HepG2 (cell line): ENCODE measurements around the gene IL17RB. TPM values are rescaled to one million over a fixed set of nuclear protein-coding genes. Genes with fewer than 3 reads are reported as not detected.

Experiments used
- BHLHE40 ChIP-seq: IDR thresholded peaks from 2 replicates; pipeline ENCODE4 v1.6.1; 2011; ENCODE audit warnings: low read length, improper control_type of control experiment
- CCDC6 ChIP-seq: sonication (generic); formaldehyde crosslinking; IDR thresholded peaks from 2 replicates; pipeline ENCODE4 v1.8.1; 2022; ENCODE audit warnings: mild to moderate bottlenecking, missing genetic modification reagents, moderate library complexity
- DMAP1 ChIP-seq: IDR thresholded peaks from 2 replicates; pipeline ENCODE4 v1.6.1; 2016
- FOXK2 ChIP-seq: fragments of 450-650 bp; IDR thresholded peaks from 2 replicates; pipeline ENCODE4 v1.6.1; 2016
- JUNB ChIP-seq: sonication (generic); formaldehyde crosslinking; IDR thresholded peaks from 2 replicates; pipeline ENCODE4 v1.8.0; 2022; ENCODE audit warnings: missing genetic modification reagents, mild to moderate bottlenecking, borderline replicate concordance
- NFE2 ChIP-seq: sonication (generic); formaldehyde crosslinking; IDR thresholded peaks from 2 replicates; pipeline ENCODE4 v1.4.0; 2020; ENCODE audit warnings: missing genetic modification reagents
- PHF20 ChIP-seq: sonication (generic); formaldehyde crosslinking; IDR thresholded peaks from 2 replicates; pipeline ENCODE4 v1.5.0; 2020; ENCODE audit warnings: mild to moderate bottlenecking, missing genetic modification reagents
- SP1 ChIP-seq, 2 experiments: fragments of 450-650 bp in 1 of 2; sonication (generic) in 1 of 2; formaldehyde crosslinking in 1 of 2; IDR thresholded peaks; 2 replicates each; pipeline versions ENCODE4 v1.4.0 to v1.6.1; 2016 to 2020; ENCODE audit warnings: missing genetic modification reagents in 1 of 2
- SPEN ChIP-seq: sonication (generic); formaldehyde crosslinking; IDR thresholded peaks from 2 replicates; pipeline ENCODE4 v1.5.1; 2020; ENCODE audit warnings: low read depth, mild to moderate bottlenecking, missing genetic modification reagents
- SSRP1 ChIP-seq: IDR thresholded peaks from 2 replicates; pipeline ENCODE4 v1.6.1; 2016; ENCODE audit warnings: control low read depth
- ZBTB37 ChIP-seq: sonication (generic); formaldehyde crosslinking; IDR thresholded peaks from 2 replicates; pipeline ENCODE4 v1.4.0; 2020; ENCODE audit warnings: mild to moderate bottlenecking, missing genetic modification reagents
- ZBTB4 ChIP-seq: sonication (generic); formaldehyde crosslinking; IDR thresholded peaks from 2 replicates; pipeline ENCODE4 v1.4.0; 2020; ENCODE audit warnings: missing genetic modification reagents, mild to moderate bottlenecking, borderline replicate concordance
- ZFP1 ChIP-seq: IDR thresholded peaks from 2 replicates; pipeline ENCODE4 v1.6.1; 2016
- ZNF234 ChIP-seq: sonication (generic); formaldehyde crosslinking; conservative IDR thresholded peaks from 2 replicates; pipeline ENCODE4 v1.5.1; 2020; ENCODE audit warnings: mild to moderate bottlenecking, missing genetic modification reagents
- ZNF292 ChIP-seq: sonication (generic); formaldehyde crosslinking; IDR thresholded peaks from 2 replicates; pipeline ENCODE4 v1.8.1; 2022; ENCODE audit warnings: mild to moderate bottlenecking, low read depth, missing genetic modification reagents, borderline replicate concordance
- ZNF333 ChIP-seq: sonication (generic); formaldehyde crosslinking; IDR thresholded peaks from 2 replicates; pipeline ENCODE4 v1.4.0; 2020; ENCODE audit warnings: mild to moderate bottlenecking, missing genetic modification reagents, borderline replicate concordance
- ZNF468 ChIP-seq: sonication (generic); formaldehyde crosslinking; IDR thresholded peaks from 2 replicates; pipeline ENCODE4 v1.8.0; 2022; ENCODE audit warnings: mild to moderate bottlenecking, moderate library complexity, missing genetic modification reagents
- ZNF574 ChIP-seq: sonication (generic); formaldehyde crosslinking; IDR thresholded peaks from 2 replicates; pipeline ENCODE4 v1.4.0; 2020; ENCODE audit warnings: missing genetic modification reagents
- ZNF670 ChIP-seq: sonication (generic); formaldehyde crosslinking; IDR thresholded peaks from 2 replicates; pipeline ENCODE4 v1.8.0; 2022; ENCODE audit warnings: mild to moderate bottlenecking, missing genetic modification reagents, borderline replicate concordance
- ZSCAN9 ChIP-seq: IDR thresholded peaks from 2 replicates; pipeline ENCODE4 v1.6.1; 2016; ENCODE audit warnings: borderline replicate concordance
- polyA plus RNA-seq, 8 experiments: library from polyadenylated mRNA; depleted of rRNA in 3 of 8; stranded (reverse) in 7 of 8; unstranded in 1 of 8; fragments of >200 nt; fragmentation: Illumina TruSeq in 4 of 8; extraction: Trizol in 4 of 8; gene quantifications; 2 replicates each; pipeline versions ENCODE4 v1.2.1 to v1.2.3, GENCODE V29; 2011 to 2016; ENCODE audit warnings: low read depth in 4 of 8, missing spikeins in 1 of 8, mixed read lengths in 1 of 8; ENCODE audit not compliant: insufficient read depth in 1 of 8
- total RNA-seq, 5 experiments: library from RNA; depleted of rRNA; stranded (reverse); fragments of >200 nt; fragmentation: Illumina TruSeq; extraction: Trizol; gene quantifications; 2 replicates each; pipeline ENCODE4 v1.2.3, GENCODE V29; 2016; ENCODE audit warnings: low read depth in 1 of 5

Gene IL17RB
- total and polyA plus RNA-seq, 2 of the 13 experiments (the other 11 are each of a cell fraction or from before 2014, with no cell fraction given), result 130 to 190 TPM

DNA sequence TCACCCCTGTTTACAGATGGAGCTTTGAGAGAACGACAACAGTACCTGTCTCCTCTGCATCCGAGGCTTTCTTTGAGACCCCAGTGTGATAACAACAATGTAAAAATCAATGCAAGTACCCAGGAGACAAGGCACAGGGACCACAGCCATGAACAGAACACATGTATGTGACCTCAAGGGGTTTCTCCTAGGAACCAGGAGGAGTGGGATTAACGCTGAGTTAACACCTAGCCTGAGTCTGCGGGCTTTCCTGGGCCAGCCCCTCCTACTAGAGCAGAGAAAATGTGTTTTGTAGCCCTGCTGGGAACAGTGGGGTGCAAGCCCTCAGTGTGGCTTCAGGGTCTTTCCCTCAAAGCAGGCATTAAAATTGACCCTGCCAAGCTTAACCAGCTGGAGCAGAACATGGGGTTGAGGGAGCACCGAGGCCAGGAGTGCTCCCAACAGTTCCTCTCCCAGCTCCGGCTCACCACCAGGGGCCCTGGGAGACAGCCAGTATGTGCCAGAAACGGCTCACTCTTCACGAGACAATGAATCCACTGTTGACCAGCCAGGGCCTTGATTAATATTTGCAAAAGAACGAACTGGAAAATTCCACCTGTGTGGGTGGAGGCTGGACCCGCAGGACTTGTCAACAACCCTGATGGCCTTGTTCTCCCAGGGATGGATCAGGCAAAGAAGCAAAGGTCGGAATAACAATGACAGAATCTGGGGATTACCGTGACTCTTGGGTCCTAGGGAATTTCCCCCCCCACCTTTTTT is 3.8 kb upstream of the IL17RB start (continued):
- peak; percentile 60 for TF ChIP-seq ZNF574 (CRISPR knock-in tag)
- peak; percentile 97 for TF ChIP-seq FOXK2
- no peak for TF ChIP-seq NFE2 (CRISPR knock-in tag)
- peak; percentile 91 for TF ChIP-seq ZBTB37
- no peak for TF ChIP-seq ZBTB4 (CRISPR knock-in tag)
- TF ChIP-seq PHF20 (CRISPR knock-in tag), result no peak
- TF ChIP-seq ZNF670, result peak; percentile 15; the same call in 1 of the 2 replicates
- TF ChIP-seq DMAP1 (CRISPR knock-in tag), result peak; percentile 82
- TF ChIP-seq ZNF292 (CRISPR knock-in tag), result peak; percentile 24; the same call in 1 of the 2 replicates
- TF ChIP-seq ZNF468 (CRISPR knock-in tag), result no peak
- 0 out of 2 replicates have a peak, but pooled peaks have one; percentile 21 for TF ChIP-seq ZNF333
- TF ChIP-seq ZNF234 (CRISPR knock-in tag), result no peak
- peak; percentile 74; the same call in 1 of the 2 replicates for TF ChIP-seq SPEN (CRISPR knock-in tag)
- TF ChIP-seq ZSCAN9 (CRISPR knock-in tag), result no peak
- TF ChIP-seq SP1 (IDR thresholded peaks at IDR 0.05), result no peak
- TF ChIP-seq SP1 (CRISPR knock-in tag; IDR thresholded peaks at IDR 0.05), result no peak
- TF ChIP-seq SSRP1 (CRISPR knock-in tag), result no peak
- TF ChIP-seq CCDC6 (CRISPR knock-in tag), result peak; percentile 30; the same call in 1 of the 2 replicates
- TF ChIP-seq ZFP1 (CRISPR knock-in tag), result no peak
- peak; percentile 59; the same call in 1 of the 2 replicates for TF ChIP-seq BHLHE40
- TF ChIP-seq JUNB, result no peak
